BLaER1 treated with 17β-estradiol and CSF1 and Interleukin-3, amounts not matched to agents 10 nM and 100 nM (cell line): ENCODE results near the gene PATJ.
"Not testable (repeated sequence)": the region's sequence is repeated elsewhere in the genome, so short reads cannot be mapped to it uniquely, and the experiment has no call there.

Experiments
- H3K27ac ChIP-seq, 11 experiments: shearing (Covaris generic); formaldehyde crosslinking; 2 replicates each; pipeline ENCODE4 v1.8.1; 2022
- H3K27me3 ChIP-seq, 11 experiments: shearing (Covaris generic); formaldehyde crosslinking; 2 replicates each; pipeline ENCODE4 v1.8.1; 2022
- H3K36me3 ChIP-seq, 11 experiments: shearing (Covaris generic); formaldehyde crosslinking; 2 replicates each; pipeline ENCODE4 v1.8.1; 2022
- H3K4me1 ChIP-seq, 10 experiments: shearing (Covaris generic); formaldehyde crosslinking; 2 replicates each; pipeline ENCODE4 v1.8.1; 2022
- H3K4me2 ChIP-seq, 11 experiments: shearing (Covaris generic); formaldehyde crosslinking; 2 replicates each; pipeline ENCODE4 v1.8.1; 2022
- H3K4me3 ChIP-seq, 10 experiments: shearing (Covaris generic); formaldehyde crosslinking; 2 replicates each; pipeline ENCODE4 v1.8.1; 2022
- H3K9ac ChIP-seq, 11 experiments: shearing (Covaris generic); formaldehyde crosslinking; 2 replicates each; pipeline ENCODE4 v1.8.1; 2022
- H3K9me3 ChIP-seq, 11 experiments: shearing (Covaris generic); formaldehyde crosslinking; replicated peaks in 1 of 11; 2 replicates each; pipeline ENCODE4 v1.8.1; 2022
- H4K20me1 ChIP-seq, 11 experiments: shearing (Covaris generic); formaldehyde crosslinking; 2 replicates each; pipeline ENCODE4 v1.8.1; 2022
- Cebpa-rat ChIP-seq, 11 experiments: shearing (Covaris generic); IDR thresholded peaks; 2 replicates each; pipeline ENCODE4 v1.8.1; 2022

Gene PATJ

DNA sequence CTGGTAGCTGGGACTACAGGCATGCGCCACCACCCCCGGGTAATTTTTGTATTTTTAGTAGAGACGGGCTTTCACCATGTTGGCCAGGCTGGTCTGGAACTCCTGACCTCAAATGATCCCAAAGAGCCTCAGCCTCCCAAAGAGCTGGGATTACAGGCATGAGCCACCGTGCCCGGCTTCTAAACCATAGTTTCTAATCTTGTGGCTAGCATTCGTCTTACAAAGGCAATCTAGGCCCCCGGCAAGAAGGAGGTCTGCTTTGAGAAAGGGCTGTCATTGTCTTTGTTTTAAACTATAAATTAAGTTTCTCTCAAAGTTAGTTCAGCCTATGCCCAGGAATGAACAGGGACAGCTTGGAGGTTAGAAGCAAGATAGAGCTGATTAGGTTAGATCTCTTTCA lies 442.1 kb downstream of the PATJ start:
- H3K9me3 ChIP-seq, result no peaks in the 10 kb centered on the region
- H3K4me2 ChIP-seq, result no peak overlapping the region

DNA sequence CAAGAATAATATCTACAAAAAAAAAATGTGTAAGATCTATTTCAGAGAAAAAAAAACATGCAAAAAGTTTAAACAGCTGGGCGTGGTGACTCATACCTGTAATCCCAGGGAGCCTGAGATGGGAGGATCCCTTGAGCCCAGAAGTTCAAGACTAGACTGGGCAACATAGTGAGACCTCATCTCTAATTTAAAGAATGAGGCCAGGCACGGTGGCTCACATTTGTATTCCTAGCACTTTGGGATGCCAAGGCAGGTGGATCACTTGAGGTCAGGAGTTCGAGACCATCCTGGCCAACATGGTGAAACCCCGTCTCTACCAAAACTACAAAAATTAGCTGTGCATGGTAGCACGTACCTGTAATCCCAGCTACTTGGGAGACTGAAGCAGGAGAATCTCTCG lies 443.0 kb downstream of the PATJ start:
- H3K27ac ChIP-seq, H3K9me3 ChIP-seq, H3K4me1 ChIP-seq, H3K4me2 ChIP-seq, H3K36me3 ChIP-seq, H3K27me3 ChIP-seq, H3K9ac ChIP-seq, H3K4me3 ChIP-seq, H4K20me1 ChIP-seq: not testable (repeated sequence)

More for the DNA sequence above, 442.1 kb downstream of the PATJ start:
- Histone ChIP-seq H4K20me1 (no peaks in the 10 kb centered on the region), H3K27me3 (no peaks in the 10 kb centered on the region), H3K27ac (no peak overlapping the region), H3K4me1 (no peaks in the 10 kb centered on the region), H3K4me3 (no peak overlapping the region), H3K36me3 (no peaks in the 10 kb centered on the region), H3K9ac (no peak overlapping the region)
- TF ChIP-seq Cebpa-rat (IDR thresholded peaks at IDR 0.05), result no peak

DNA sequence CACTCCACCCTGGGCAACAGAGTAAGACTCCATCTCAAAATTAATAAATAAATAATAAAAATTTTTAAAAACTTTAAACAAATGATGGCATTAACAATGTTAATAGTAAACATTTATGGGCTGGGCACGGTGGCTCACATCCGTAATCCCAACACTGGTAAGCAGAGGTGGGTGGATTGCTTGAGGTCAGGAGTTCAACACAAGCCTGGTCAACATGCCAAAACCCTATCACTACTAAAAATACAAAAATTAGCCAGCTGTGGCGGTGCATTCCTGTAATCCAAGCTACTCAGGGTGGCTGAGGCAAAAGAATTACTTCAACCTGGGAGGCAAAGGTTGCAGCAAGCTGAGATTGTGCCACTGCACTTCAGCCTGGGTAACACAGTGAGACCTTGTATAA lies 443.4 kb downstream of the PATJ start:
- Histone ChIP-seq H3K27ac (no peak overlapping the region), H4K20me1 (no peaks in the 10 kb centered on the region), H3K4me3 (no peak overlapping the region), H3K9ac (no peak overlapping the region), H3K4me1 (no peaks in the 10 kb centered on the region), H3K4me2 (no peak overlapping the region), H3K27me3 (no peaks in the 10 kb centered on the region), H3K36me3 (no peaks in the 10 kb centered on the region), H3K9me3 (no peaks in the 10 kb centered on the region)
- TF ChIP-seq Cebpa-rat (IDR thresholded peaks at IDR 0.05), result no peak

DNA sequence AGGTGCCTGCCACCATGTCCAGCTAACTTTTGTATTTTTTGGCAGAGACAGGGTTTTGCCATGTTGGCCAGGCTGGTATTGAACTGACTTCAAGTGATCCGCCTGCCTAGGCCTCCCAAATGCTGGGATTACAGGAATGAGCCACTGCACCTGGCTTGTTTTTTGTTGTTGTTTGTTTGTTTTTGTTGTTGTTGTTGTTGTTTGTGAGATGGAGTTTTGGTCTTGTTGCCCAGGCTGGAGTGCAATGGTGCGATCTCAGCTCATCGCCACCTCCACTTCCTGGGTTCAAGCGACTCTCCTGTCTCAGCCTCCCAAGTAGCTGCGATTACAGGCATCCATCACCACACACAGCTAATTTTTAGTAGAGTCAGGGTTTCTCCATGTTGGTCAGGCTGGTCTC lies 445.3 kb downstream of the PATJ start:
- Histone ChIP-seq H3K9me3 (no peaks in the 10 kb centered on the region), H3K27me3 (no peaks in the 10 kb centered on the region), H4K20me1 (no peaks in the 10 kb centered on the region), H3K4me1 (no peaks in the 10 kb centered on the region), H3K27ac (no peak overlapping the region), H3K4me3 (no peak overlapping the region), H3K9ac (no peak overlapping the region), H3K36me3 (no peaks in the 10 kb centered on the region), H3K4me2 (no peak overlapping the region)
- no peak for TF ChIP-seq Cebpa-rat (IDR thresholded peaks at IDR 0.05)

DNA sequence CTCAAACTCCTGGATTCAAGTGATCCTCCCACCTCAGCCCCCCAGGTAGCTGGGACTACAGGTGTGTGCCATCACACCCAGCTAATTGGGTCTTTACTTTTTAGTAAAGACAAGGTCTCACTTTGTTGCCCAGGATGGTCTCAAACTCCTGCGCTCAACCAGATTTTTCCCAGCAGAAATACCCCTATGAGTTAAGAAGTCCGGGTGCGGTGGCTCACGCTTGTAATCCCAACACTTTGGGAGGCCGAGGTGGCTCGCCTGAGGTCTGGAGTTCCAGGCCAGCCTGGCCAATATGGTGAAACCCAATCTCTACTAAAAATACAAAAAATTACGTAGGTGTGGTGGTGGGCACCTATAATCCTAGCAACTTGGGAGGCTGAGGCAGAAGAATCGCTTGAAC lies 445.8 kb downstream of the PATJ start:
- Histone ChIP-seq H3K9me3 (no peaks in the 10 kb centered on the region), H3K4me2 (no peak overlapping the region), H3K4me3 (no peak overlapping the region), H3K27me3 (no peaks in the 10 kb centered on the region), H3K9ac (no peak overlapping the region), H3K27ac (no peak overlapping the region), H3K36me3 (no peaks in the 10 kb centered on the region), H3K4me1 (no peaks in the 10 kb centered on the region), H4K20me1 (no peaks in the 10 kb centered on the region)
- TF ChIP-seq Cebpa-rat (IDR thresholded peaks at IDR 0.05), result no peak

DNA sequence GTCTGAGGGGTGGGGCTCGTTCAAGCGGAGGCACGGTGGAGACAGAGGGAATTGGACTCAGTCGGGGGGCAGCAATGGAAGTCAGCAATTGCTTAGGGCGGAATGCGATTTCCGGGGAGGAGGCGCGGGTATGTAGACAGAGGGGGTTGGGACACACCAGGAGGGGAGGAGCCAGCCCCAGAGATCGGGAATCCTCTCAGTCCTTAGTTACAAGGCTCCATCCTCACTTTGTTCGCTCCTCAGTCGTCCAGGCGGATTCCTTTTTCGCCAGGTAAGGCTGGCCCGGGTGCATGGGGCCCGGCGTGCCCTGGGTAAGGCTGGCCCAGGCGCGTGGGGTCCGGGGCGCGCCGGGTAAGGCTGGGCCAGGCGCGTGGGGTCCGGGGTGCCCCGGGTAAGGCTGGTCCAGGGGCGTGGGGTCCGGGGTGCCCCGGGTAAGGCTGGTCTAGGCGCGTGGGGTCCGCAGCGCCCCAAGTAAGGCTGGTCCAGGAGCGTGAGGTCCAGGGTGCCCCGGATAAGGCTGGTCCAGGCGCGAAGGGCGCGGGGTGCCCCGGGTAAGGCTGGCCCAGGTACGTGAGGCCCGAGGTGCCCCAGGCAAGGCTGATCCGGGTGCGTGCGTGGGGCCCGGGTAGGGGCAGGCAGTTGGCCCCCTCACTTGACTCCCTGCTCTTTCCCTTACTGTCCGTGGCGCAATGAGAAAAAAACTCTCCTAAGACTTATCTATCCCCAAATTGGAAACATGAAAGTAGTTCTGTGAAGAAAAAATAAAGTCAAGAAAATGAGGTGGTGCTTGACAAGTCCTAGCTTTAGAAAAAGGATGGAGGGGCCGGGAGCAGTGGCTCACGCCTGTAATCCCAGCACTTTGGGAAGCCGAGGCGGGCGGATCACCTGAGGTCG lies 452.6 kb downstream of the PATJ start, which contains the start of gene L1TD1:
TSS of gene L1TD1 (plus strand) at position 199 of the 894 bp plus-strand sequence. CDS start 11,780 bp downstream, outside the sequence.
- Histone ChIP-seq H3K4me2 (no peak within 1 kb of the TSS), H3K27ac (no peak within 1 kb of the TSS), H3K36me3 (no peaks in the 10 kb centered on the region), H3K9me3 (peaks cover 6 to 20% (median 13%) of the 10 kb centered on the region in 11 experiments; a peak in 21 of 22 replicates), H4K20me1 (no peaks in the 10 kb centered on the region), H3K9ac (no peak within 1 kb of the TSS), H3K27me3 (no peaks in the 10 kb centered on the region), H3K4me3 (no peak within 1 kb of the TSS), H3K4me1 (peaks cover 0 to 10% (median 0%) of the 10 kb centered on the region in 10 experiments; a peak in 7 of 20 replicates)
- TF ChIP-seq Cebpa-rat (IDR thresholded peaks at IDR 0.05), result no peak

DNA sequence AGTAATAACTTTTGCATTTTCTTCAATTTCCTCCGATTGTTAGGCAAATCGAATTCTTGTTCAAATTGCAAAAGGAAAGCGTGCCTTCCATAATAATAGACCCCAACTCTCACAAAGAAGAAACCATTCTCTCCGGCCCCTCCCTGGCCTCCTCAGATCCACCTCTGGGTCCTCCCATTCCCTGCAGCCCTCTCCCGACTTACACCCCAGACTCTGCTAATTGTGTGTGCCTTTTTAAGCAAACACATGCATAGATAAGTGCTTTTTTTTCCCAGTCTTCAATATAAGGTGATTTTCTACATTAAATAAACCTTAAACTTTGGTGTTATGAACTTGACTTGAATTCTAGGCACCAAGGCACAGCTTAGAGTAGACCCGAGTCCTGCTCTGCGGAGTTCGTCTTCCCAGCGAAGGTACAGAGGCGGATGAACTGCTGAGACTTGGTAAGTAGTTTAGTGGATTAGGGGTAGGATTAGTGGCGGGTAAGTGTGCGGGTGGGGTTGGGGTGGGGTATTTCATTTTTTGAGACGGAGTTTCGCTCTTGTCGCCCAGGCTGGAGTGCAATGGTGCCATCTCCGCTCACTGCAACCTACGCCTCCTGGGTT lies 453.9 kb downstream of the PATJ start:
- H3K4me2 ChIP-seq, result no peak overlapping the region
- no peak overlapping the region for H3K9ac ChIP-seq
- no peak overlapping the region for H3K27ac ChIP-seq
- H4K20me1 ChIP-seq, result no peaks in the 10 kb centered on the region
- no peaks in the 10 kb centered on the region for H3K36me3 ChIP-seq
- peaks cover 6 to 20% (median 13%) of the 10 kb centered on the region in 11 experiments; a peak in 21 of 22 replicates for H3K9me3 ChIP-seq
- no peaks in the 10 kb centered on the region for H3K27me3 ChIP-seq
- H3K4me1 ChIP-seq, result peaks cover 0 to 10% (median 0%) of the 10 kb centered on the region in 10 experiments; a peak in 7 of 20 replicates
- TF ChIP-seq Cebpa-rat (IDR thresholded peaks at IDR 0.05), result no peak
- no peak overlapping the region for H3K4me3 ChIP-seq

DNA sequence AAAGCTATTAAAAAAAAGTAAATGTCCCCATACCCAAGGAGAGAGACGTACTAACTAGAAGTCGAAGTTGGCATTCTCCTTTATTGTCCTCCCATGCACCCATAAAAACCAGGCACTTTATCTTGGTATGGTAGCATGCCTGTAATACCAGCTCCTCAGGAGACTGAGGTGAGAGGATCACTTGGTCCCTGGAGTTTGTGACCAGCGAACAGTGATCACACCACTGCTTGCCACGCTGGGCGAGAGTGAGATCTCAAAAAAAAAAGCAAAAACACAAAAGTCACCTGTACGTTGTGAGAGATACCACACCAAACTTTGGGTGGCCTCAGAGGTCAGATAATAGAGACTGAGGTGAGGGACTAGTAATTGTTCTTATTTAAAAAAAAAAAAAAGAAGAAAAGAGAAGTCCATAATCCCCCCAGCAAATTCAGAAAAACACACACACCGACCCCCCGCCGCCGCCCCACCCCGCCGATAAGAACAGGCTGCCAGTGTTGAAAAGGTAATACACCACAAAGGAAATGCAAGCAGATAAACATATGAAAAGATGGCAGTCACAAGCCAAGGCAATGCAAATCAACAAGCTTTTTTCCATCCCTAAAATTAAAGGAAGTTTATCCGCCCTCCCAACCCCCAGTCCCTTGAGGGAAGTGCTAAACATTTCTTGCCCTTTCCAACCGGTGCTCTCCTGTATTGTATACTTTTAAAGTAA lies 455.9 kb downstream of the PATJ start:
- Histone ChIP-seq H3K9me3 (peaks cover 6 to 20% (median 13%) of the 10 kb centered on the region in 11 experiments; a peak in 21 of 22 replicates), H4K20me1 (no peaks in the 10 kb centered on the region), H3K4me3 (no peak overlapping the region), H3K36me3 (no peaks in the 10 kb centered on the region), H3K27me3 (no peaks in the 10 kb centered on the region), H3K4me2 (peak overlapping the region in 1 of 11 experiments; percentile 28; a peak in 1 of 22 replicates), H3K4me1 (peaks cover 0 to 10% (median 0%) of the 10 kb centered on the region in 10 experiments; a peak in 7 of 20 replicates), H3K9ac (no peak overlapping the region), H3K27ac (no peak overlapping the region)
- no peak for TF ChIP-seq Cebpa-rat (IDR thresholded peaks at IDR 0.05)

DNA sequence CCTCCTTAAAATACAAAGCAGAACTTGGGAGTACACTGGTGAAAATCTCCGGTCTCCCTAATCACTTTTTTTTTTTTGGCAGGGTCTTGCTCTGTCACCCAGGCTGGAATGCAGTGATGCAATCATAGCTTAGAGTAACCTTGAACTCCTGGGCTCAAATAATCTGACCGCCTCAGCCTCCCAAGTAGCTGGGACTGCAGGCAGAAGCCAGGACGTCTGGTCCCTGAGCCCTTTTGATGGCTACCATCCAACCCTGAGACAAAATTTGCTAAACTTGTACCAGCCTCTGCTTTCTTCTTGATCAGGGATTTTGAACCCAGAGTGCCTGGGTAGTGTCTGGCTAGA lies 456.5 kb downstream of the PATJ start:
- peak overlapping the region in 1 of 11 experiments; percentile 28; a peak in 1 of 22 replicates for H3K4me2 ChIP-seq
- H4K20me1 ChIP-seq, result no peaks in the 10 kb centered on the region
- no peak overlapping the region for H3K27ac ChIP-seq
- H3K4me3 ChIP-seq, result no peak overlapping the region
- H3K36me3 ChIP-seq, result no peaks in the 10 kb centered on the region
- no peak for TF ChIP-seq Cebpa-rat (IDR thresholded peaks at IDR 0.05)
- peaks cover 0 to 10% (median 0%) of the 10 kb centered on the region in 10 experiments; a peak in 7 of 20 replicates for H3K4me1 ChIP-seq
- H3K27me3 ChIP-seq, result no peaks in the 10 kb centered on the region
- H3K9me3 ChIP-seq, result peaks cover 6 to 18% (median 13%) of the 10 kb centered on the region in 11 experiments; a peak in 21 of 22 replicates
- H3K9ac ChIP-seq, result no peak overlapping the region
